Mesendoderm (in vitro differentiated cells): ENCODE measurements around the gene GRM7.

Experiments
- DNase-seq: peaks from one replicate; pipeline ENCODE4 v3.0.0; 2013
- H2AK5ac ChIP-seq: 2 replicates; pipeline ENCODE4 v1.6.1; 2013; ENCODE audit warnings: low read length, inconsistent platforms
- H2BK120ac ChIP-seq: 2 replicates; pipeline ENCODE4 v1.6.1; 2013; ENCODE audit warnings: low read depth, mild to moderate bottlenecking, low read length, moderate library complexity, mixed read lengths
- H2BK15ac ChIP-seq: replicated peaks from 2 replicates; pipeline ENCODE4 v1.6.1; 2013; ENCODE audit warnings: low read depth, mild to moderate bottlenecking, moderate library complexity
- H2BK5ac ChIP-seq: 2 replicates; pipeline ENCODE4 v1.6.1; 2013; ENCODE audit warnings: low read length, inconsistent platforms
- H3K18ac ChIP-seq: 2 replicates; pipeline ENCODE4 v1.6.1; 2013; ENCODE audit warnings: mild to moderate bottlenecking, low read length, mixed read lengths
- H3K23ac ChIP-seq: one replicate; pipeline ENCODE4 v1.6.1; 2013; ENCODE audit warnings: low read length
- H3K27ac ChIP-seq: 2 replicates; pipeline ENCODE4 v1.5.1; 2013; ENCODE audit warnings: low read depth, mild to moderate bottlenecking, inconsistent platforms, low read length, moderate library complexity
- H3K27me3 ChIP-seq: 2 replicates; pipeline ENCODE4 v1.6.1; 2013; ENCODE audit warnings: low read length, control low read depth, mild to moderate bottlenecking, inconsistent platforms; ENCODE audit not compliant: insufficient read depth, poor library complexity
- H3K36me3 ChIP-seq: 2 replicates; pipeline ENCODE4 v1.6.1; 2013; ENCODE audit warnings: low read length, inconsistent platforms; ENCODE audit not compliant: control insufficient read depth, insufficient read depth
- H3K4ac ChIP-seq: one replicate; pipeline ENCODE4 v1.6.1; 2013; ENCODE audit warnings: low read depth, mild to moderate bottlenecking, low read length, moderate library complexity
- H3K4me1 ChIP-seq: 2 replicates; pipeline ENCODE4 v1.6.1; 2013; ENCODE audit warnings: low read depth, low read length, inconsistent platforms; ENCODE audit not compliant: control insufficient read depth
- H3K4me2 ChIP-seq: 2 replicates; pipeline ENCODE4 v1.6.1; 2013; ENCODE audit warnings: low read length
- H3K4me3 ChIP-seq: 2 replicates; pipeline ENCODE4 v1.5.1; 2013; ENCODE audit warnings: mild to moderate bottlenecking, low read length
- H3K56ac ChIP-seq: one replicate; pipeline ENCODE4 v1.6.1; 2013; ENCODE audit warnings: low read length
- H3K79me1 ChIP-seq: 2 replicates; pipeline ENCODE4 v1.6.1; 2013; ENCODE audit warnings: low read length, inconsistent platforms
- H3K79me2 ChIP-seq: 2 replicates; pipeline ENCODE4 v1.6.1; 2013; ENCODE audit warnings: mild to moderate bottlenecking, low read length; ENCODE audit not compliant: control insufficient read depth, insufficient read depth
- H3K9ac ChIP-seq: 2 replicates; pipeline ENCODE4 v1.6.1; 2013; ENCODE audit warnings: low read length, inconsistent platforms
- H4K5ac ChIP-seq: one replicate; pipeline ENCODE4 v1.6.1; 2013; ENCODE audit warnings: low read length
- H4K8ac ChIP-seq: one replicate; pipeline ENCODE4 v1.6.1; 2013; ENCODE audit warnings: low read depth, mild to moderate bottlenecking, control low read depth, low read length, moderate library complexity
- WGBS: extraction: QIAGEN DNeasy Blood & Tissue Kit; methylation state at CpG from one replicate; pipeline ENCODE4 v1.1.7; 2013; ENCODE audit warnings: low lambda C conversion rate, missing lambda C conversion rate; ENCODE audit not compliant: insufficient coverage; ENCODE audit errors: extremely low coverage; 5-methylcytosine and 5-hydroxymethylcytosine counted together

The GRM7 gene

DNA sequence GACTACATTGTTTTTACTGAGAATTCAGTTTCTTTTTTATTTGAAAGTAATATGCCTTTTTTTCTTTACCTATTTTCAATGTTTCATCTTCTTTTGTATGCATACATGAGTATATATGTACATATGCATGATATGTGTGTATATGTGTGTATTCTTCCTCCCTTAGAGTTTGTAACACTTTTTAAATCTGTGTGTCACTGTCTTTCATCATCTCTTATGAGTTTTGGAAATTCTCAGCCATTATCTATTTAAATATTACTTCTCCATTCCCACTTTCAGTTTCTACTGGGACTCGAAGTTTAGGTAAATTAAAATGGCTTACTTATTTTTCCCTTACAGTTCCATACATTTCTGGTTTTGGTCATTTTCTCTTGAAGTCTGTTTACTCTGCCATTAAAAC, 754.1 kb downstream of the GRM7 start:
- no peaks in the 10 kb centered on the region for H3K4me1 ChIP-seq
- H2BK15ac ChIP-seq, result no peak overlapping the region
- H3K4me2 ChIP-seq, result no peak overlapping the region
- H3K79me2 ChIP-seq, result no peaks in the 10 kb centered on the region
- H4K5ac ChIP-seq, result no peak overlapping the region
- DNase-seq, result no peak
- H3K4ac ChIP-seq, result no peak overlapping the region
- WGBS, result no CpG with 5 or more reads among the region's 1 CpG
- H3K79me1 ChIP-seq, result no peaks in the 10 kb centered on the region
- H3K56ac ChIP-seq, result no peak overlapping the region
- H4K8ac ChIP-seq, result no peak overlapping the region
- H3K27me3 ChIP-seq, result no peaks in the 10 kb centered on the region
- H3K4me3 ChIP-seq, result no peak overlapping the region
- H3K18ac ChIP-seq, result no peak overlapping the region
- H2BK120ac ChIP-seq, result no peak overlapping the region
- no peak overlapping the region for H3K23ac ChIP-seq
- no peak overlapping the region for H2AK5ac ChIP-seq
- H3K9ac ChIP-seq, result no peak overlapping the region
- H3K36me3 ChIP-seq, result no peaks in the 10 kb centered on the region
- H2BK5ac ChIP-seq, result no peak overlapping the region
- no peak overlapping the region for H3K27ac ChIP-seq

DNA sequence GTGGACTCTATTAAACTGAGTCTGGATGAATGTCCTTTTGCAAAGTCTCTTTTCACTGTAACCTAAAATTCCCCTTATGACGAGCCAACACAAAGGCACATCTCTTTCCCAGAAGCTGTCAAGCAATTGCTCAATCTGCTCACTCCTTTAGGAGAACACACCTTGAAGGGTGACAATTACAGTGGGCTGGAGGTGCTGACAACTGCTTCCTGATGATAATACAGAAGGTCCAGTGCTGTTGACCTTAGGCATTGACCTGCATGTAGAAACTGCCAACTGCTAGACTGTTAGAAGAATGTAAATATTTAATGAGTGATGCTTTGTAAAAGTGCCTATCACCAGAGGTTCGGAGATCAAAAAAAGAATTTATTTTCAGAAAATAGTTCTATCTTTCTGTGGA, 757.7 kb downstream of the GRM7 start:
- Histone ChIP-seq H2BK15ac (no peak overlapping the region), H3K4me3 (no peak overlapping the region), H3K18ac (no peak overlapping the region), H3K4me1 (no peaks in the 10 kb centered on the region), H3K79me2 (no peaks in the 10 kb centered on the region), H2AK5ac (no peak overlapping the region), H4K8ac (no peak overlapping the region), H3K27me3 (no peaks in the 10 kb centered on the region), H3K23ac (no peak overlapping the region), H2BK5ac (no peak overlapping the region), H4K5ac (no peak overlapping the region), H3K36me3 (no peaks in the 10 kb centered on the region), H2BK120ac (no peak overlapping the region), H3K4ac (no peak overlapping the region), H3K79me1 (no peaks in the 10 kb centered on the region), H3K56ac (no peak overlapping the region), H3K27ac (no peak overlapping the region), H3K4me2 (no peak overlapping the region), H3K9ac (no peak overlapping the region)
- no CpG with 5 or more reads among the region's 2 CpGs for WGBS
- DNase-seq, result no peak

DNA sequence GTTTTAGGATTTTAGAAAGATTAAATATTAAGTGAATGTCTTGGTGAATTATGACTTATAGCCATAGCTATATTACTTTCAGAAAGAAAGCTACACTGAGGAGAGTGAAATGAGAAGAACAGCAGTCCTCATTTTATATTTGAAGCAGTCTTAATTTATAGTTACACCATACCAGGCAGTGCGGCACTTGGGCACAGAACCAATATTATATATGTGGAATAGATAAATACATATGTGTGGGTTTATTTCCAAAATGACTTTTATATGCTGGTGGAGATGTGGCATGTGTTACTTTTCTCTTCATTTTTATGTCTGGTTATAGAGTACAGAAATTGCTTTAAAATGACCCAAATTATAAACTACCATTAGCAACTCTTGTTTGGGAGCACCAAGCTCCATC, 759.5 kb downstream of the GRM7 start:
- no peak overlapping the region for H3K4me2 ChIP-seq
- no peaks in the 10 kb centered on the region for H3K27me3 ChIP-seq
- no peak overlapping the region for H3K56ac ChIP-seq
- H3K4me1 ChIP-seq, result no peaks in the 10 kb centered on the region
- WGBS, result no CpG with 5 or more reads among the region's 1 CpG
- H3K27ac ChIP-seq, result no peak overlapping the region
- H3K9ac ChIP-seq, result no peak overlapping the region
- DNase-seq, result no peak
- no peaks in the 10 kb centered on the region for H3K79me2 ChIP-seq
- no peak overlapping the region for H3K23ac ChIP-seq
- H3K79me1 ChIP-seq, result no peaks in the 10 kb centered on the region
- no peak overlapping the region for H2AK5ac ChIP-seq
- H2BK5ac ChIP-seq, result no peak overlapping the region
- H4K8ac ChIP-seq, result no peak overlapping the region
- no peaks in the 10 kb centered on the region for H3K36me3 ChIP-seq
- H3K18ac ChIP-seq, result no peak overlapping the region
- no peak overlapping the region for H3K4me3 ChIP-seq
- H3K4ac ChIP-seq, result no peak overlapping the region
- no peak overlapping the region for H2BK120ac ChIP-seq
- H4K5ac ChIP-seq, result no peak overlapping the region
- H2BK15ac ChIP-seq, result no peak overlapping the region

DNA sequence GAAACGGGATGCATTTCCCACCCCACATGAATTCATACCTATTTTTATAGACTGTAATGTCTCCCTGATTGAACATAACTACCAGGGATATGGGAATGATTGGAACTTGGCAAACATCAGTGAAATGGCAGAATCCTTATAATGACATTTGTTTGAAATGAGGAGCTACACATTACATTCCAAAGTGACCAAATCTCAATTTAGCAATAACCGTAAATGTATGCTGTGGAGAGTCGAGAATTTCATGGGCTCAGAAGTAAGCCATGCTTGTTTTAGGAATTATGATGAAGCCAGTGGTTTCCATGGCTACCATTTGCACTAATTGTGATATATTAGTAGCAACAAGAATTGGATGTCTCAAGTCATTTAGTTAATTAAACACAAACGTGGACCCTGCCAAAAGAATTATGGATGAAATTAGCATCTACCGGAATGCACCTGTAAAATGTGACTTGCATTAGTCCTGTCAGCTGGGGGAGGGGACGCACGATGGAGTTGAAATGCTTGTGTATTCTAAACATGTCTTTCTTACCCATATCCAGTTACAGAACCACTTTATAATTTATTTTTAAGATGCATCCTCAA, 760.2 kb downstream of the GRM7 start:
- H3K18ac ChIP-seq, result no peak overlapping the region
- H3K4me2 ChIP-seq, result no peak overlapping the region
- H3K4me1 ChIP-seq, result no peaks in the 10 kb centered on the region
- H3K79me2 ChIP-seq, result no peaks in the 10 kb centered on the region
- DNase-seq, result no peak
- no peak overlapping the region for H3K27ac ChIP-seq
- H2BK120ac ChIP-seq, result no peak overlapping the region
- H3K23ac ChIP-seq, result no peak overlapping the region
- no peaks in the 10 kb centered on the region for H3K79me1 ChIP-seq
- no peak overlapping the region for H2BK5ac ChIP-seq
- H2AK5ac ChIP-seq, result no peak overlapping the region
- H3K4me3 ChIP-seq, result no peak overlapping the region
- no peak overlapping the region for H3K9ac ChIP-seq
- no peaks in the 10 kb centered on the region for H3K27me3 ChIP-seq
- no peak overlapping the region for H4K5ac ChIP-seq
- no peak overlapping the region for H2BK15ac ChIP-seq
- H3K4ac ChIP-seq, result no peak overlapping the region
- H3K36me3 ChIP-seq, result no peaks in the 10 kb centered on the region
- H4K8ac ChIP-seq, result no peak overlapping the region
- no CpG with 5 or more reads among the region's 7 CpGs for WGBS
- H3K56ac ChIP-seq, result no peak overlapping the region

DNA sequence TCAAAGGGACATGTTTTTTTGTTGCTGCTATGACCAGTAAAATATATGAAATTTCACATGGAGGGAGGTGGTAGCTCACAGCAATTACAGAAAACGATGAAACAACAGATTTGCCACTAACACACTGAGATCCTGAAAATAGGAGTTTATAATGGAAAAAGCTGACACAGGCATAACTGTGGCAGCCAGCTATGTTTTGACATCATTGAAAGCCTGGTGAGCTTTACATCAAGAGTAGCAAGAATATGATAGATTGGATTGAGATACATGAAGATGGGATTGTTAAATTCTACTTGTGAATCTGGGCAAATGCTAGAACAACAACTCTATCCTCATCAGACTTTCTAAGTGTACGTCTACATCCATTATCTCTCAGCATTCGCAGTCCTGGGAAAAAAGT, 760.7 kb downstream of the GRM7 start:
- no CpG with 5 or more reads among the region's 3 CpGs for WGBS
- no peaks in the 10 kb centered on the region for H3K4me1 ChIP-seq
- H3K79me1 ChIP-seq, result no peaks in the 10 kb centered on the region
- H3K23ac ChIP-seq, result no peak overlapping the region
- no peak overlapping the region for H3K27ac ChIP-seq
- no peak overlapping the region for H2BK15ac ChIP-seq
- H3K4me3 ChIP-seq, result no peak overlapping the region
- no peaks in the 10 kb centered on the region for H3K27me3 ChIP-seq
- H3K36me3 ChIP-seq, result no peaks in the 10 kb centered on the region
- H3K56ac ChIP-seq, result no peak overlapping the region
- DNase-seq, result no peak
- H3K4ac ChIP-seq, result no peak overlapping the region
- H4K5ac ChIP-seq, result no peak overlapping the region
- H3K4me2 ChIP-seq, result no peak overlapping the region
- no peak overlapping the region for H3K9ac ChIP-seq
- no peak overlapping the region for H3K18ac ChIP-seq
- no peak overlapping the region for H2AK5ac ChIP-seq
- no peak overlapping the region for H2BK120ac ChIP-seq
- no peaks in the 10 kb centered on the region for H3K79me2 ChIP-seq
- no peak overlapping the region for H2BK5ac ChIP-seq
- H4K8ac ChIP-seq, result no peak overlapping the region

DNA sequence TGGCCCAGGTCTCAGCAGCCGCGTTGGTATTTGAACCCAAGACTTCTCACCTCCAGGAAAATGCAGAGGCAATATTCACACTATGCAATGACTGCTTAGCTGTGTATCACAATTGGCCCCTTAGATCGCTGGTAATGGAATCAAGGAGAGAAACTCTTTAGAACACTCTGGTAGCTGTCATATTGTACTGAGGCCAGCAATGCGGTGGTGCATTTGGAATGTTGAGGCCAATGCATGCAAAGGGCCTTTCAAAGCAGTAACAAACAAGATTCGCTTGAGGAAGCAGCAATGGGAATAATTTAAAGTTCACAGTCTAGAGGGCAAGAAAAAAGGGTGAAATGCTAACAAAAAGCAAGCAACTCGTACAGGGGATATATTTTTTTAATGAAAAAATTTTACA, 764.1 kb downstream of the GRM7 start:
- no peak overlapping the region for H4K8ac ChIP-seq
- no CpG with 5 or more reads among the region's 6 CpGs for WGBS

More for the DNA sequence above, 764.1 kb downstream of the GRM7 start:
- no peak overlapping the region for H3K4ac ChIP-seq
- H2BK120ac ChIP-seq, result no peak overlapping the region
- no peak overlapping the region for H3K18ac ChIP-seq
- no peaks in the 10 kb centered on the region for H3K27me3 ChIP-seq
- H3K4me1 ChIP-seq, result no peaks in the 10 kb centered on the region
- no peak overlapping the region for H2BK5ac ChIP-seq
- no peak overlapping the region for H2BK15ac ChIP-seq
- H4K5ac ChIP-seq, result no peak overlapping the region
- no peaks in the 10 kb centered on the region for H3K79me2 ChIP-seq
- no peak overlapping the region for H3K56ac ChIP-seq
- DNase-seq, result no peak
- no peaks in the 10 kb centered on the region for H3K79me1 ChIP-seq
- no peaks in the 10 kb centered on the region for H3K36me3 ChIP-seq
- H3K9ac ChIP-seq, result no peak overlapping the region
- no peak overlapping the region for H3K4me3 ChIP-seq
- no peak overlapping the region for H3K27ac ChIP-seq
- H3K23ac ChIP-seq, result no peak overlapping the region
- H3K4me2 ChIP-seq, result no peak overlapping the region
- H2AK5ac ChIP-seq, result no peak overlapping the region
